Measurements from ENCODE around the gene UTRN. TPM values are rescaled to one million over a fixed set of nuclear protein-coding genes. Genes with fewer than 3 reads are reported as not detected.

Gene UTRN
- polyA plus RNA-seq, 1 donor (not counting 4 experiments of a cell fraction or from before 2014, with no cell fraction given): 23.7 TPM

GRCh38 chr6:144265390-144265789 is 19.7 kb upstream of the UTRN start:
- TF ChIP-seq EZH2 (IDR thresholded peaks at IDR 0.05; ENCODE audit: low read length) (no peak), CTCF (optimal IDR thresholded peaks at IDR 0.05 in 1 of 3, IDR thresholded peaks at IDR 0.05 in 1 of 3, conservative IDR thresholded peaks at IDR 0.05 in 1 of 3; ENCODE audit: extremely low read depth in 1 of 3, insufficient read depth in 2 of 3, low read length in 3 of 3) (no peak)
- H4K20me1 ChIP-seq (ENCODE audit: control insufficient read depth, extremely low read depth, insufficient read depth, low read length): no peaks in the 10 kb centered on the region
- peak overlapping the region; percentile 66 for H3K27ac ChIP-seq (ENCODE audit: control insufficient read depth, insufficient read depth, low read length)
- H3K9me3 ChIP-seq (ENCODE audit: control insufficient read depth, low read depth, low read length): peaks cover 2% of the 10 kb centered on the region
- H2AFZ ChIP-seq (ENCODE audit: control insufficient read depth, low read length): no peak overlapping the region
- H3K9ac ChIP-seq (ENCODE audit: control insufficient read depth, extremely low read depth, insufficient read depth, low read length): no peak overlapping the region
- DNase-seq (ENCODE audit: low read depth, low spot score) (peak; percentile 40), FAIRE-seq (peak; percentile 9)
- H3K27me3 ChIP-seq (ENCODE audit: control insufficient read depth, extremely low read depth, insufficient read depth, low read length): no peaks in the 10 kb centered on the region
- peak overlapping the region; percentile 82 for H3K4me2 ChIP-seq (ENCODE audit: control insufficient read depth, extremely low read depth, insufficient read depth, low read depth, low read length)
- dilution Hi-C loops (cut with MboI; ENCODE audit: extremely low pct_ligation_motif_present, low sequenced_read_pairs): no loop called here
- peak overlapping the region in 1 of 3 experiments; percentile 43 for H3K4me3 ChIP-seq (ENCODE audit: control insufficient read depth in 2 of 3, extremely low read depth in 1 of 3, insufficient read depth in 2 of 3, low read depth in 1 of 3, low read length in 3 of 3)
- no peaks in the 10 kb centered on the region for H3K36me3 ChIP-seq (ENCODE audit: control insufficient read depth in 2 of 2, extremely low read depth in 1 of 2, insufficient read depth in 2 of 2, low read length in 2 of 2)
- H3K79me2 ChIP-seq (ENCODE audit: control insufficient read depth, insufficient read depth, low read length): no peaks in the 10 kb centered on the region
- peaks cover 30% of the 10 kb centered on the region for H3K4me1 ChIP-seq (ENCODE audit: control insufficient read depth, extremely low read depth, insufficient read depth, low read length)
- no peaks in the 10 kb centered on the region for H3K9me1 ChIP-seq (ENCODE audit: control insufficient read depth, extremely low read depth, insufficient read depth, low read length)

- Histone ChIP-seq H4K20me1 (ENCODE audit: control insufficient read depth, extremely low read depth, insufficient read depth, low read length) (no peaks in the 10 kb centered on the region), H3K4me2 (ENCODE audit: control insufficient read depth, extremely low read depth, insufficient read depth, low read depth, low read length) (peak overlapping the region; percentile 82), H3K27ac (ENCODE audit: control insufficient read depth, insufficient read depth, low read length) (peak overlapping the region; percentile 66), H3K9me3 (ENCODE audit: control insufficient read depth, low read depth, low read length) (peaks cover 2% of the 10 kb centered on the region), H3K4me1 (ENCODE audit: control insufficient read depth, extremely low read depth, insufficient read depth, low read length) (peaks cover 28% of the 10 kb centered on the region), H2AFZ (ENCODE audit: control insufficient read depth, low read length) (peak overlapping the region; percentile 57), H3K36me3 (ENCODE audit: control insufficient read depth in 2 of 2, extremely low read depth in 1 of 2, insufficient read depth in 2 of 2, low read length in 2 of 2) (no peaks in the 10 kb centered on the region), H3K9me1 (ENCODE audit: control insufficient read depth, extremely low read depth, insufficient read depth, low read length) (no peaks in the 10 kb centered on the region), H3K27me3 (ENCODE audit: control insufficient read depth, extremely low read depth, insufficient read depth, low read length) (no peaks in the 10 kb centered on the region), H3K4me3 (ENCODE audit: control insufficient read depth in 2 of 3, extremely low read depth in 1 of 3, insufficient read depth in 2 of 3, low read depth in 1 of 3, low read length in 3 of 3) (peak overlapping the region in 2 of 3 experiments; percentile 39 to 43), H3K79me2 (ENCODE audit: control insufficient read depth, insufficient read depth, low read length) (no peaks in the 10 kb centered on the region), H3K9ac (ENCODE audit: control insufficient read depth, extremely low read depth, insufficient read depth, low read length) (peak overlapping the region; percentile 18)
- dilution Hi-C loops (cut with MboI; ENCODE audit: extremely low pct_ligation_motif_present, low sequenced_read_pairs): no loop called here
- peak; percentile 93 for FAIRE-seq
- peak; percentile 93 for DNase-seq (ENCODE audit: low read depth, low spot score)
- no peak for TF ChIP-seq CTCF (optimal IDR thresholded peaks at IDR 0.05 in 1 of 3, IDR thresholded peaks at IDR 0.05 in 1 of 3, conservative IDR thresholded peaks at IDR 0.05 in 1 of 3; ENCODE audit: extremely low read depth in 1 of 3, insufficient read depth in 2 of 3, low read length in 3 of 3)
These were observed 19.0 kb upstream of the UTRN start for GRCh38 chr6:144266091-144266649.
